ENCODE data around the gene HCAR1. TPM values are rescaled to one million over a fixed set of nuclear protein-coding genes. Genes with fewer than 3 reads are reported as not detected.

The HCAR1 gene
- total and polyA plus RNA-seq, 12 donors = 0.07 to 0.34 (median 0.14) TPM; not detected in 2

- intact Hi-C loops (cut with DNase I) = no loop called here
- H3K4me3 ChIP-seq = no peak overlapping the region
- 82 to 87% (median 83%) methylated on average over 3 of the region's 3 CpGs for WGBS, 4 donors
- H3K27ac ChIP-seq = no peak overlapping the region
- TF ChIP-seq, protein P1, sequence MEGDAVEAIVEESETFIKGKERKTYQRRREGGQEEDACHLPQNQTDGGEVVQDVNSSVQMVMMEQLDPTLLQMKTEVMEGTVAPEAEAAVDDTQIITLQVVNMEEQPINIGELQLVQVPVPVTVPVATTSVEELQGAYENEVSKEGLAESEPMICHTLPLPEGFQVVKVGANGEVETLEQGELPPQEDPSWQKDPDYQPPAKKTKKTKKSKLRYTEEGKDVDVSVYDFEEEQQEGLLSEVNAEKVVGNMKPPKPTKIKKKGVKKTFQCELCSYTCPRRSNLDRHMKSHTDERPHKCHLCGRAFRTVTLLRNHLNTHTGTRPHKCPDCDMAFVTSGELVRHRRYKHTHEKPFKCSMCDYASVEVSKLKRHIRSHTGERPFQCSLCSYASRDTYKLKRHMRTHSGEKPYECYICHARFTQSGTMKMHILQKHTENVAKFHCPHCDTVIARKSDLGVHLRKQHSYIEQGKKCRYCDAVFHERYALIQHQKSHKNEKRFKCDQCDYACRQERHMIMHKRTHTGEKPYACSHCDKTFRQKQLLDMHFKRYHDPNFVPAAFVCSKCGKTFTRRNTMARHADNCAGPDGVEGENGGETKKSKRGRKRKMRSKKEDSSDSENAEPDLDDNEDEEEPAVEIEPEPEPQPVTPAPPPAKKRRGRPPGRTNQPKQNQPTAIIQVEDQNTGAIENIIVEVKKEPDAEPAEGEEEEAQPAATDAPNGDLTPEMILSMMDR (IDR thresholded peaks at IDR 0.05) = no peak
- no peak for TF ChIP-seq POLR2A (IDR thresholded peaks at IDR 0.05)
- no peaks in the 10 kb centered on the region for H3K9me3 ChIP-seq (replicated peaks in 1 of 3)
- no peaks in the 10 kb centered on the region for H3K36me3 ChIP-seq (replicated peaks in 1 of 2)
- no peaks in the 10 kb centered on the region for H3K27me3 ChIP-seq
- no peak for DNase-seq
- no peaks in the 10 kb centered on the region for H3K4me1 ChIP-seq (replicated peaks in 1 of 2)
Observed at GRCh38 chr12:122732170-122732569, 1.5 kb upstream of the HCAR1 start.

DNA sequence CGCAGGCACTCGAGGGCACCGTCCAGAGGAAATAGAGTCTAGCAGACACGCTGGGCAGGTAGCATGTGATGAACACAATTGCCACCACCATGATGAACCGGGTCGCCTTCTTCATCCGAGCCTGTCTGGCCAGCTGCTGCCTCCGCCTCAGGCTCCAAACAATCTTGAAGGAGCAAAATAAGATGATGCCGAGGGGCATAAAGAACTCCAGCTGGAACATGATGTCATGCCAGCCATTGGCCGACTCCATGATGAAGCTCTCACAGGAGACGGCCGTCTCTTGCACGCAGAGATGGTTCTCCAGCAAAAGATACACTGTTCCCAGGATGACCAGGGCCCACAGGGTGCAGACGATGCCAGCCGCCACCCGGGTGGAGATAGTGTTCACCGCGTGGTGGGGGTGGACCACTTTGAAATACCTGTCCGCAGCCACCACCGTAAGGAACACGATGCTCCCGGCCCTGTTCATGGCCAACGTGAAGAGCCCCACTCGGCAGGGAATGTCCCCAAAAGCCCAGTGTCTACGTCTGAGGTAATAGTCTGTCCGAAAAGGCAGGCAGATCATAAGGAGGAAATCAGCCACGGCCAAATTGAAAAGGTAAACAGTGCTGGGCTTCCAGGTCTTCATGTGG, 945 bp downstream of the HCAR1 start:
- WGBS, 4 donors = 73 to 86% (median 83%) methylated on average over 12 to 27 of the region's 27 CpGs

GRCh38 chr12:122726080-122726558, 4.5 kb downstream of the HCAR1 start:
- Histone ChIP-seq H3K4me3 (no peak overlapping the region), H3K27ac (no peak overlapping the region), H3K4me1 (replicated peaks in 1 of 2) (no peaks in the 10 kb centered on the region), H3K9me3 (replicated peaks in 1 of 3) (no peaks in the 10 kb centered on the region), H3K36me3 (replicated peaks in 1 of 2) (no peaks in the 10 kb centered on the region), H3K27me3 (no peaks in the 10 kb centered on the region)
- intact Hi-C loops (cut with DNase I) = no loop called here
- 49 to 68% (median 52%) methylated on average over 5 of the region's 5 CpGs for WGBS, 4 donors
- no peak for DNase-seq
- TF ChIP-seq POLR2A (IDR thresholded peaks at IDR 0.05) = no peak
- TF ChIP-seq, protein P1 (IDR thresholded peaks at IDR 0.05) = no peak

More for the DNA sequence above, 945 bp downstream of the HCAR1 start:
- no peaks in the 10 kb centered on the region for H3K4me1 ChIP-seq (replicated peaks in 1 of 2)
- TF ChIP-seq POLR2A (IDR thresholded peaks at IDR 0.05) = no peak
- TF ChIP-seq, protein P1 (IDR thresholded peaks at IDR 0.05) = no peak
- no peaks in the 10 kb centered on the region for H3K9me3 ChIP-seq (replicated peaks in 1 of 3)
- DNase-seq = no peak
- H3K4me3 ChIP-seq = no peak overlapping the region
- intact Hi-C loops (cut with DNase I) = no loop called here
- no peaks in the 10 kb centered on the region for H3K27me3 ChIP-seq
- H3K36me3 ChIP-seq (replicated peaks in 1 of 2) = no peaks in the 10 kb centered on the region
- H3K27ac ChIP-seq = no peak overlapping the region

DNA sequence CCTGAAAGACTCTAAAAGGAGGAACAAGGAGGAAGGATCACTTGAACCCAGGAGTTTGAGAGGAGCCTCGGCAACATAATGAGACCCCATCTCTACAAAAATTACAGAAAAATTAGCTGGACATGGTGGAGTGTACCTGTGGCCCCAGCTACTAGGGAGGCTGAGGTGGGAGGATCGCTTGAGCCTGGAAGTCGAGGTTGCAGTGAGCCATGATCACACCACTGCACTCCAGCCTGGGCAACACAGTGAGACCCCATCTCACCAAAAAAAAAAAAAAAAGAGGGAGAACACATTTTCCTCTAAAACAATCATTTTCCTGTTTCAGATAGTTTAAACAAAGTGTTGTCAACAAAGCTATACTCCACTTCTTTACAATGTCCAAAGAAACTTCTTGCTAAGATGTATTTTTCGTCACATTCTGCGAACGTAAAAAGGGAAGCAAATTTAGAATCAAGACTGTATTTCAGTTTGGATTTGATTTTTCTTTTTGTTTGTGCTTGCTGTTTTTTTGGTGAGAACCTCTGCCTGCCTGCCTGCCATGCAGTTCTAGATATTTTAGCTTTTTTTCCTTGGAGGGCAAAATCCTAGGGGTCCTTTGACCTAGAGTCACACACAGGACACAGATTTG, 5.1 kb downstream of the HCAR1 start:
- Histone ChIP-seq H3K4me3 (no peak overlapping the region), H3K27me3 (no peaks in the 10 kb centered on the region), H3K36me3 (replicated peaks in 1 of 2) (no peaks in the 10 kb centered on the region), H3K27ac (no peak overlapping the region), H3K4me1 (replicated peaks in 1 of 2) (no peaks in the 10 kb centered on the region), H3K9me3 (replicated peaks in 1 of 3) (no peaks in the 10 kb centered on the region)
- no peak for DNase-seq
- no peak for TF ChIP-seq POLR2A (IDR thresholded peaks at IDR 0.05)
- TF ChIP-seq, protein P1 (IDR thresholded peaks at IDR 0.05) = no peak
- intact Hi-C loops (cut with DNase I) = no loop called here
- WGBS, 4 donors = 77 to 85% (median 80%) methylated on average over 6 of the region's 6 CpGs
